HG03097 (cell line): ENCODE results near the gene SMAP2.
"Not testable (repeated sequence)": the region's sequence is repeated elsewhere in the genome, so short reads cannot be mapped to it uniquely, and the experiment has no call there.

Experiments used
- ATAC-seq: cut with Tn5 transposase; IDR thresholded peaks from one replicate; pipeline ENCODE4 v1.9.1; 2021; ENCODE audit not compliant: unreplicated experiment, low FRiP score

SMAP2 gene

GRCh38 chr1:40373323-40374283 is at the start of gene SMAP2:
Gene SMAP2, plus strand, starts transcription at chr1:40373727. Its CDS starts 394 bp downstream, at chr1:40374121.
- peak; percentile 85 for ATAC-seq

- not testable (repeated sequence) for ATAC-seq
These were observed 42.1 kb upstream of the SMAP2 start for GRCh38 chr1:40331403-40331802.

- no peak for ATAC-seq
These were observed 40.8 kb upstream of the SMAP2 start for GRCh38 chr1:40332695-40333094.

GRCh38 chr1:40337443-40337842 is 36.1 kb upstream of the SMAP2 start:
- no peak for ATAC-seq

GRCh38 chr1:40338745-40339419 is 34.6 kb upstream of the SMAP2 start:
- ATAC-seq, result peak; percentile 61

- no peak for ATAC-seq
These were observed 33.9 kb upstream of the SMAP2 start for GRCh38 chr1:40339420-40340323.

GRCh38 chr1:40341491-40342380 is 31.8 kb upstream of the SMAP2 start:
- ATAC-seq, result no peak

- ATAC-seq, result not testable (repeated sequence)
These were observed 31.2 kb upstream of the SMAP2 start for GRCh38 chr1:40342381-40342717.

GRCh38 chr1:40344597-40344996 is 28.9 kb upstream of the SMAP2 start:
- no peak for ATAC-seq

GRCh38 chr1:40350391-40350790 is 23.1 kb upstream of the SMAP2 start:
- no peak for ATAC-seq

GRCh38 chr1:40351124-40351523 is 22.4 kb upstream of the SMAP2 start:
- ATAC-seq, result no peak

GRCh38 chr1:40352126-40352525 is 21.4 kb upstream of the SMAP2 start:
- no peak for ATAC-seq

GRCh38 chr1:40353082-40353481 is 20.4 kb upstream of the SMAP2 start:
- no peak for ATAC-seq

GRCh38 chr1:40357625-40358024 is 15.9 kb upstream of the SMAP2 start:
- no peak for ATAC-seq

- no peak for ATAC-seq
These were observed 12.9 kb upstream of the SMAP2 start for GRCh38 chr1:40360631-40361030.

- ATAC-seq, result no peak
These were observed 12.3 kb upstream of the SMAP2 start for GRCh38 chr1:40361201-40361600.

- ATAC-seq, result no peak
These were observed 11.9 kb upstream of the SMAP2 start for GRCh38 chr1:40361637-40362036.

- ATAC-seq, result no peak
These were observed 11.3 kb upstream of the SMAP2 start for GRCh38 chr1:40362199-40362598.

GRCh38 chr1:40362699-40363098 is 10.8 kb upstream of the SMAP2 start:
- no peak for ATAC-seq

GRCh38 chr1:40363721-40364120 is 9.8 kb upstream of the SMAP2 start:
- ATAC-seq, result no peak
